ENCODE measurements around the gene B3GNT8. TPM values are rescaled to one million over a fixed set of nuclear protein-coding genes. Genes with fewer than 3 reads are reported as not detected.
"Not testable (repeated sequence)": the region's sequence is repeated elsewhere in the genome, so short reads cannot be mapped to it uniquely, and the experiment has no call there.

The B3GNT8 gene
- polyA plus RNA-seq, 3 donors from 2014 or later, result 0.23 to 1.3 TPM; not detected in 1

DNA sequence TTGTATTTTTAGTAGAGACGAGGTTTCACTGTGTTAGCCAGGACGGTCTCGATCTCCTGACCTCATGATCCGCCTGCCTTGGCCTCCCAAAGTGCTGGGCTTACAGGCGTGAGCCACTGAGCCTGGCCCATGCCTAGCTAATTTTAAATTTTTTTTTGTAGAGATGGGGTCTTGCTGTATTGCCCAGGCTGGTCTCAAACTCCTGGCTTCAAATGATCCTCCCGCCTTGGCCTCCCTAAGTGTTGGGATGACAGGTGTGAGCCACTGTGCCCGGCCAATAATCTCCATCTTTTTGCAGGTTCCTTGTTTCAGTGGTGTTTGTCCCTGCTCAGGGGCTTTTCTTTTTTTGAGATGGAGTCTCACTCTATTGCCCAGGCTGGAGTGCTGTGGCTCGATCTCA, 45.6 kb downstream of the B3GNT8 start:
- not testable (repeated sequence) for H3K4me1 Mint-ChIP-seq; DNase-seq; H3K27ac Mint-ChIP-seq; H3K27me3 Mint-ChIP-seq (ENCODE audit: low read depth in 3 of 3); H3K4me3 Mint-ChIP-seq; H3K36me3 Mint-ChIP-seq; H3K9me3 Mint-ChIP-seq

DNA sequence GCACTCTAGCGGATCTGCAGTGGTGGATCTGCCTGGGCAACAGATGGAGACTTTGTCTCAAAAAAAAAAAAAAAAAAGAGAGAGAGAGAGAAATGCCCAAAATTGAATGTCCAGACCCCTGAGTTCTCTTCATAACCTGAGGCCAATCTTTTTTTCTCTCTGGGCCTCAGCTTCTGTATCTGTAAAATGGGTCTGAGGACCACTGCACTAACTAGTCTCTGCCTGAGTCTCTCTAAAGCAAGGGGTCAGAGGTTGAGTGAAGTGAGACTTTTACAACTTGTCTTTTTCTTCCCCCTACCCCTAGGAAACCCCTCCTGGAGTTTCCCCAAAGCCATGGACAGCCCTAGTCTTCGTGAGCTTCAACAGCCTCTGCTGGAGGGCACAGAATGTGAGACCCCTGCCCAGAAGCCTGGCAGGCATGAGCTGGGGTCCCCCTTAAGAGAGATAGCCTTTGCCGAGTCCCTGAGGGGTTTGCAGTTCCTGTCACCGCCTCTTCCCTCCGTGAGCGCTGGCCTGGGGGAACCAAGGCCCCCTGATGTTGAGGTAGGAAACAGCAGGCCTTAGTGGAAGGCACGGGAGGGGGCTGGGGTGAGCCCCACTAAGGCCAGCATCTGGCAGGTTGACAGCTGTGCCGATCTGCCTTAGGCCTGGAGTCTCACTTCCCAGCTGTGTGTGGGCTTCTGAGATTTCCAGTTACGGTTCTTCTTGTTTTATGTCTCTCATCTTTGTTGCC, 49.0 kb downstream of the B3GNT8 start:
- Mint-ChIP-seq H3K36me3 (peaks cover 0 to 3% (median 0%) of the 10 kb centered on the region in 3 donors), H3K27me3 (ENCODE audit: low read depth in 3 of 3) (peaks cover 0 to 2% (median 2%) of the 10 kb centered on the region in 3 donors), H3K4me3 (peak overlapping the region in 1 of 5 donors; percentile 7), H3K4me1 (peaks cover 13 to 18% of the 10 kb centered on the region in 2 donors), H3K9me3 (no peaks in the 10 kb centered on the region), H3K27ac (peak overlapping the region in 1 of 6 donors; percentile 69)
- DNase-seq, result no peak

DNA sequence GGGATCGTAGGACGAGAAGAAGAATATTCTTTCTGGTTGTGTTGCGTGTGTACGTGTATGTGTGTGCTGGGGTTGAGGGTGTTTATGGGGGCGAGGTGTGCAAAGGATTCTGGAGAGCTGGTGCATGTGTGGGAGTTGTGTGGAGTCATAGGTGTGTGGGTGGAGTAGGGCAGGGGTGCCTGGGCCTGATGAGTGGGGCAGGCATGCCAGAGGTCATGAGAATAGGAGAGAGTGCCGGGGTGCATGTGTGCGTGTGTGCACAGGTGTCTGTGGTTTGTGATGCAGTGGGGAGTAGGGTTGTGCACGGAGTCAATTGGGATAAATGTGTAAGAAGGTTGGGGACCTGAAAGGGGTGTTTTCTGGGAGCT, 50.2 kb downstream of the B3GNT8 start:
- Mint-ChIP-seq H3K36me3 (no peaks in the 10 kb centered on the region), H3K27me3 (ENCODE audit: low read depth in 3 of 3) (peaks cover 0 to 2% (median 2%) of the 10 kb centered on the region in 3 donors), H3K4me1 (peaks cover 13 to 18% of the 10 kb centered on the region in 2 donors), H3K4me3 (peak overlapping the region; percentile 55 to 85 (median 77)), H3K9me3 (no peaks in the 10 kb centered on the region), H3K27ac (peak overlapping the region in 4 of 6 donors; percentile 2 to 91 (median 66))
- no peak for DNase-seq

DNA sequence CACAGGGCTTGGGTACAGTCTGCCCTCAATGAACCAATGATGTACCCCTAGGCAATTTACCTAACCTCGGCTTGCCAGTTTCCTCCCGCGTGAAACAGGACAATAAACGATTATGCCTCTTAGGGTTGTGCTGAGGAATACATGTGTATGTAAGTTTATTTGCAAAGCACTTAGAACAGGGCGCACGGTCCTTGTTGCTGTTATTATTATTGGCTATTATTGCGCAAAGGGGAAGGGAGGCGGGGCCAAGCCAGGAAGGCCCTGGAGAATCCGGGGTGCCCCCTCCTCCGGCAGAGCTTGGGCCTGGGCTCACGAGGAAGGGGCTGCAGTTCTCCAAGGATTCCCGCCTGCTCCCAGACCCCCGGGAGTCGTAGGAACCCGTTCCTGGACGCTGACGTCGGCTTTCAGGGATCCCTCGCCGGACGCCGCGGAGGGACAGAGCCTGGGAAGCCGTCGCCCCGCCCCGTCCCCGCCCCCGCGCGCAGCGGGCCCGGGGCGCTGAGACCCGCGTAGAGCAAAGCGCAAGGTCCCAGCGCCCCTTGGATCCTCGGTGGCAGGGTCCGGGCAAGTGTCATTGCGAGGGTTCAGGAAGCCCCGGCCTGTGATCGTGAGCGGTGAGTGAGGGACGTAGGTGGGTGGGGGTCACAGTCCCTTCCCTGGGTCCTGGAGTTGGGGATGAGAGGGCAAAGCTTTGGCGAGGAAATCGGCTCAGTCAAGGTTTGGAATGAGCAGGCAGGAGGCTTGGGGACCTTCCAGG, 50.8 kb downstream of the B3GNT8 start, which contains the start of gene TMEM91:
Gene TMEM91, plus strand, starts transcription at position 293 of the 757 bp plus-strand sequence. CDS start 1,777 bp downstream, outside the sequence.
- Mint-ChIP-seq H3K4me3 (peak within 1 kb of the TSS; percentile 74 to 85 (median 82)), H3K9me3 (no peaks in the 10 kb centered on the region), H3K36me3 (no peaks in the 10 kb centered on the region), H3K4me1 (peaks cover 13 to 18% of the 10 kb centered on the region in 2 donors), H3K27me3 (ENCODE audit: low read depth in 3 of 3) (peaks cover 0 to 2% (median 2%) of the 10 kb centered on the region in 3 donors), H3K27ac (peak within 1 kb of the TSS in 4 of 6 donors; percentile 58 to 91 (median 66))
- peak in 1 of 3 donors; percentile 16 for DNase-seq

Other genes starting within 250 kb of the B3GNT8 start
- 1 to 10 TPM in 1 of 3 donors, under 1 TPM in 1, not detected in 1; 0.17 to 1.4 TPM for gene CYP2S1, start 234.2 kb downstream of the B3GNT8 start, polyA plus RNA-seq
- 1 to 10 TPM in 1 of 3 donors, under 1 TPM in 2; 0.61 to 1.2 (median 0.97) TPM for gene AXL, start 208.2 kb downstream of the B3GNT8 start, polyA plus RNA-seq
- 100 to 1,000 TPM in 1 of 3 donors, 10 to 100 TPM in 2; 23.3 to 103 (median 48.8) TPM for gene HNRNPUL1, start 163.0 kb downstream of the B3GNT8 start, polyA plus RNA-seq
- 10 to 100 TPM; 14.2 to 38.2 (median 16.9) TPM for gene CCDC97, start 117.2 kb downstream of the B3GNT8 start, polyA plus RNA-seq
- 100 to 1,000 TPM in 1 of 3 donors, 10 to 100 TPM in 2; 51.4 to 196 (median 66.4) TPM for gene TGFB1, start 73.5 kb downstream of the B3GNT8 start, polyA plus RNA-seq
- 10 to 100 TPM in 2 of 3 donors, 1 to 10 TPM in 1; 8.9 to 14.8 (median 14.7) TPM for gene B9D2, start 63.2 kb downstream of the B3GNT8 start, polyA plus RNA-seq
- 1 to 10 TPM; 5.2 to 7.0 (median 6.1) TPM for gene TMEM91, start 50.8 kb downstream of the B3GNT8 start, polyA plus RNA-seq
- 10 to 100 TPM; 44.0 to 58.6 (median 50.3) TPM for gene EXOSC5, start 30.0 kb downstream of the B3GNT8 start, polyA plus RNA-seq
- 10 to 100 TPM; 70.8 to 76.9 (median 75.5) TPM for gene BCKDHA, start 29.6 kb downstream of the B3GNT8 start, polyA plus RNA-seq
- 10 to 100 TPM; 70.5 to 90.4 (median 77.3) TPM for gene DMAC2, start 12.5 kb upstream of the B3GNT8 start, polyA plus RNA-seq
- gene ERICH4, start 15.8 kb upstream of the B3GNT8 start, polyA plus RNA-seq, result not detected
- gene CEACAM21, start 148.8 kb upstream of the B3GNT8 start, polyA plus RNA-seq, result 10 to 100 TPM; 16.0 to 44.9 (median 43.7) TPM
- under 1 TPM in 1 of 3 donors, not detected in 2; 0.61 TPM for gene CEACAM4, start 199.7 kb upstream of the B3GNT8 start, polyA plus RNA-seq

Data from immature natural killer cell (primary cell).